HUES48 (cell line): ENCODE data around the gene TMEM45B.
"Not testable (repeated sequence)": the region's sequence is repeated elsewhere in the genome, so short reads cannot be mapped to it uniquely, and the experiment has no call there.

ENCODE experiments used
- H3K27ac ChIP-seq: one replicate; pipeline ENCODE4 v1.7.0; 2013; ENCODE audit warnings: low read depth, low read length, inconsistent platforms
- H3K27me3 ChIP-seq: 2 replicates; pipeline ENCODE4 v1.6.1; 2013; ENCODE audit warnings: mild to moderate bottlenecking, low read length; ENCODE audit not compliant: control insufficient read depth, insufficient read depth
- H3K36me3 ChIP-seq: 2 replicates; pipeline ENCODE4 v1.6.1; 2013; ENCODE audit warnings: low read length; ENCODE audit not compliant: control insufficient read depth, insufficient read depth
- H3K4me1 ChIP-seq: 2 replicates; pipeline ENCODE4 v1.6.1; 2013; ENCODE audit warnings: mild to moderate bottlenecking, low read length; ENCODE audit not compliant: control insufficient read depth, insufficient read depth
- H3K4me3 ChIP-seq: 2 replicates; pipeline ENCODE4 v1.5.1; 2013; ENCODE audit warnings: mild to moderate bottlenecking, low read depth, low read length
- H3K9ac ChIP-seq: 2 replicates; pipeline ENCODE4 v1.6.1; 2013; ENCODE audit warnings: mild to moderate bottlenecking, low read depth, low read length, moderate library complexity
- H3K9me3 ChIP-seq: 2 replicates; pipeline ENCODE4 v1.6.1; 2013; ENCODE audit warnings: low read length; ENCODE audit not compliant: control insufficient read depth, insufficient read depth

Gene TMEM45B

DNA sequence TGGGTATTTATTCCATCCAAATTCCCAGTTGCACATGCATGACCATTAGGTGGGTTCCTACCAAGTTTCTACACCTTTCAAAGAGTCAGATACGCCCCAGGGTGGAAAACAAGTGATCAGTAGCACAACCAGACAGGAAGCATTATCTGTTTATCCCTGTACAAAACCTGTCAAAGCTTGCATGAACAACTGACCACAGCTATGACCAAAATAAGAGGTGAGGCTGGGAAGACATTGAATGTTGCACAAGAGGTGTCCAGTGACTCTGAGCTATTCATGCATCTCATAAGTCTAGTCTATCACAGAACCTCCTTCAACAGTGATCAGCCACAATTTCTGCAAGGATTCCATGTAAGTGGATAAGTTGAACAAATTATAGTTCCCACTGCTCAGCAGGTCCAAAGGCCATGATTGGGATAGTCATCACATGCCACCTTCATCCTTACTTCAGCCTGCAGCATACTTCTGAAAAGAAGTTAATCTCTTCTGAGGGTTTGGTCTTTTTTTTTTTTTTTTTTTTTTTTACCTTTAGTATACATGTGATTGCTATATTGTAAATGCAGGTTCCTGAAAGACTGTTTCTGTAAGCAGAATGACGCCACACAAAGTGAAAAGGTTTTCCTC lies 28.0 kb upstream of the TMEM45B start:
- Histone ChIP-seq H3K4me1 (no peaks in the 10 kb centered on the region), H3K4me3 (no peak overlapping the region), H3K9ac (no peak overlapping the region), H3K9me3 (no peaks in the 10 kb centered on the region), H3K36me3 (no peaks in the 10 kb centered on the region), H3K27ac (no peak overlapping the region), H3K27me3 (no peaks in the 10 kb centered on the region)

DNA sequence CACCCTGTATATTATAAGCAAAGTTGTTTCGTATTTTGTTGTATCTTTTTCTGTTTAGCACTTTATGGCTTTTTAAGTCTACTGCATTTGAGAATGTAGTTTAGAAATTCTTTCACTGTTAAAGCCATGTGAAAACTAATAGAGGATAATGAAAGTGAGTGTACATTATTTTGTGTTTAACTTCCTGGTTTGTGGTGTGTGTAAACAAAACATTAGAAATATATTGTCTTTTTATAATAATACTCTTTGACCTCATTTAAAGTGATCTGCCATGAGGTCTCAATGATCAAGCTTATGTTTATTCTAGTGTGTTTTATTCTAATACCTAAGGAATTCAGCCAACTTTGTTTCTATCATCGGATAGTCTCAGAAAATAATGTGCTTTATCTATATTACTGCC lies 27.4 kb upstream of the TMEM45B start:
- Histone ChIP-seq H3K9ac (no peak overlapping the region), H3K27ac (no peak overlapping the region)

GRCh38 chr11:129790106-129790505 lies 25.5 kb upstream of the TMEM45B start:
- no peaks in the 10 kb centered on the region for H3K4me1 ChIP-seq
- H3K27ac ChIP-seq: no peak overlapping the region
- H3K9me3 ChIP-seq: peaks cover 6% of the 10 kb centered on the region
- H3K4me3 ChIP-seq: no peak overlapping the region
- H3K9ac ChIP-seq: no peak overlapping the region
- no peaks in the 10 kb centered on the region for H3K36me3 ChIP-seq
- H3K27me3 ChIP-seq: no peaks in the 10 kb centered on the region

More for the DNA sequence above, 27.4 kb upstream of the TMEM45B start:
- Histone ChIP-seq H3K27me3 (no peaks in the 10 kb centered on the region), H3K9me3 (no peaks in the 10 kb centered on the region), H3K4me1 (no peaks in the 10 kb centered on the region), H3K36me3 (no peaks in the 10 kb centered on the region), H3K4me3 (no peak overlapping the region)

- Histone ChIP-seq H3K27ac (no peak overlapping the region), H3K27me3 (no peaks in the 10 kb centered on the region), H3K9ac (no peak overlapping the region), H3K4me3 (no peak overlapping the region), H3K9me3 (peaks cover 16% of the 10 kb centered on the region), H3K4me1 (no peaks in the 10 kb centered on the region), H3K36me3 (no peaks in the 10 kb centered on the region)
These were observed 24.1 kb upstream of the TMEM45B start for GRCh38 chr11:129791515-129791914.

DNA sequence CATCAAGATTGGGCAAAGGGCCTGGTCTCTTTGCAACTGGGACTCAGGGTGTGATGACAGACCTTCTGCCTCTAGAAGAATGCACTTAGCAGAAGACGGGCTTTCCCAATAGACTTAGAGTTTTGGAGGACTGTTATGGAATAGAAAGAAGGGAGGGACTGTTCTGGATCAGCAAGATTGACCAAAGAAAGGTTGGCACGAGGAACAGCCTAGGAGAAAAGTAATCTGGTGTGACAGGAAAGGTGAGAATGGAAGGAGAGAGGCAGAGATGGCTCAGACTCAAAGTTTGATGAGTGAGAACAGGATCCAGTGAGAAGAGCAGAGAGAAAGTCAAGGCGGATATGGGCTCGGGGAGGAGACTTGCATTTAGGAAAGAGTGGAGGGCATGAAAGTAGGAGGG lies 23.0 kb upstream of the TMEM45B start:
- Histone ChIP-seq H3K36me3 (no peaks in the 10 kb centered on the region), H3K4me1 (no peaks in the 10 kb centered on the region), H3K27ac (no peak overlapping the region), H3K4me3 (no peak overlapping the region), H3K27me3 (no peaks in the 10 kb centered on the region), H3K9ac (no peak overlapping the region), H3K9me3 (peaks cover 16% of the 10 kb centered on the region)

- H3K4me3 ChIP-seq: no peak overlapping the region
- H3K9ac ChIP-seq: no peak overlapping the region
- H3K9me3 ChIP-seq: peaks cover 19% of the 10 kb centered on the region
- H3K4me1 ChIP-seq: no peaks in the 10 kb centered on the region
- H3K27me3 ChIP-seq: no peaks in the 10 kb centered on the region
- no peaks in the 10 kb centered on the region for H3K36me3 ChIP-seq
- H3K27ac ChIP-seq: no peak overlapping the region
These were observed 20.6 kb upstream of the TMEM45B start for GRCh38 chr11:129795089-129795488.

GRCh38 chr11:129798212-129798611 lies 17.4 kb upstream of the TMEM45B start:
- peaks cover 19% of the 10 kb centered on the region for H3K9me3 ChIP-seq
- H3K4me1 ChIP-seq: no peaks in the 10 kb centered on the region
- H3K27ac ChIP-seq: no peak overlapping the region
- H3K36me3 ChIP-seq: no peaks in the 10 kb centered on the region
- H3K27me3 ChIP-seq: no peaks in the 10 kb centered on the region
- no peak overlapping the region for H3K9ac ChIP-seq
- H3K4me3 ChIP-seq: no peak overlapping the region

- H3K4me3 ChIP-seq, H3K36me3 ChIP-seq, H3K9ac ChIP-seq, H3K27ac ChIP-seq, H3K27me3 ChIP-seq, H3K4me1 ChIP-seq: not testable (repeated sequence)
- peaks cover 13% of the 10 kb centered on the region for H3K9me3 ChIP-seq
These were observed 15.5 kb upstream of the TMEM45B start for GRCh38 chr11:129800162-129800561.

- Histone ChIP-seq H3K9ac (no peak overlapping the region), H3K27me3 (no peaks in the 10 kb centered on the region), H3K4me1 (no peaks in the 10 kb centered on the region), H3K27ac (no peak overlapping the region), H3K9me3 (peaks cover 8% of the 10 kb centered on the region; the same call in 1 of the 2 replicates), H3K36me3 (no peaks in the 10 kb centered on the region), H3K4me3 (no peak overlapping the region)
These were observed 15.0 kb upstream of the TMEM45B start for GRCh38 chr11:129800655-129801054.

DNA sequence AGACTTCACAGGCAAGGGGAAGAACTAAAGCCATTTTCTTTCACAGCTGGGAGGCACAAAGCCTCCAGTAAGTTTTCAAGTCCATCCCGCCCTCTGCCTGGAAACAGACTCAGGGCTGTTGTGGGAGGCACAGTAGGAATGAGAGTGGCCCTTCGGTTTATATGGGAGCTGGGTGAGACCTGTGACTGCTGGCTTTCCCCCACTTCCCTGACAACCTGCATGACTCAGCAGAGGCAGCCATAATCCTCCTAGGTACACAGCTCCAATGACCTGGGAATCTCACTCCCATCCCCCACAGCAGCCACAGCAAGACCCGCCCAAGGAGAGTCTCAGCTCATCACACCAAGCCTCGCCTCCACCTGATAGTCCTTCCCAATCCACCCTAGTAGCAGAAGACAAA lies 12.1 kb upstream of the TMEM45B start:
- H3K4me3 ChIP-seq: no peak overlapping the region
- no peaks in the 10 kb centered on the region for H3K9me3 ChIP-seq
- H3K27me3 ChIP-seq: no peaks in the 10 kb centered on the region
- H3K9ac ChIP-seq: no peak overlapping the region
- no peaks in the 10 kb centered on the region for H3K4me1 ChIP-seq
- H3K36me3 ChIP-seq: no peaks in the 10 kb centered on the region
- peak overlapping the region; percentile 42 for H3K27ac ChIP-seq

DNA sequence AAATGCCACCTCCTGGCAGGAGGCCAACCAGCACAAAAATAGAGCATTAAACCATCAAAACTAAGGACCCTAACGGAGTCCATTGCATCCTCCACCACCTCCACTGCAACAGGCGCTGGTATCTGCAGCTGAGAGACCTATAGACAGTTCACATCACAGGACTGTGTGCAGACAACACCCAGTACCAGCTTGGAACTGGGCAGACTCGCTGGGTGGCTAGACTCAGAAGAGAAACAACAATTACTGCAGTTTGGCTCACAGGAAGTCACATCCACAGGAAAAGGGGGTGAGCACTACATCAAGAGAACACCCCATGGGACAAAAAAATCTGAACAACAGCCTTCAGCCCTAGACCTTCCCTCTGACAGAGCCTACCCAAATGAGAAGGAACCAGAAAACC lies 11.6 kb upstream of the TMEM45B start:
- no peaks in the 10 kb centered on the region for H3K36me3 ChIP-seq
- no peak overlapping the region for H3K4me3 ChIP-seq
- no peaks in the 10 kb centered on the region for H3K9me3 ChIP-seq
- no peaks in the 10 kb centered on the region for H3K27me3 ChIP-seq
- no peaks in the 10 kb centered on the region for H3K4me1 ChIP-seq
- no peak overlapping the region for H3K9ac ChIP-seq
- no peak overlapping the region for H3K27ac ChIP-seq

DNA sequence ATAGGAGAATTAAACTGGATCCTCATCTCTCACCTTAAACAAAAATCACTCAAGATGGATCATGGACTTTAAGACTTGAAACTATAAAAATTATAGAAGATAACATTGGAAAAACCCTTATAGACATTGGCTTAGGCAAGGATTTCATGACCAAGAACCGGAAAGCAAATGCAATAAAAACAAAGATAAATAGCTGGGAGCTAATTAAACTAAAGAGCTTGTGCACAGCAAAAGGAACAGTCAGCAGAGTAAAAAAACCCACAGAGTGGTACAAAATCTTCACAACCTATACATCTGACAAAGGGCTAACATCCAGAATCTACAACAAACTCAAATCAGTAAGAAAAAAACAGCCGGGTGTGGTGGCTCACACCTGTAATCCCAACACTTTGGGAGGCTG lies 7.4 kb upstream of the TMEM45B start:
- H3K9ac ChIP-seq, H3K27me3 ChIP-seq, H3K36me3 ChIP-seq, H3K9me3 ChIP-seq, H3K4me3 ChIP-seq, H3K4me1 ChIP-seq, H3K27ac ChIP-seq: not testable (repeated sequence)
